HPDE6-E6E7 (cell line): ENCODE data around the gene UBR4.
"Not testable (repeated sequence)": the region's sequence is repeated elsewhere in the genome, so short reads cannot be mapped to it uniquely, and the experiment has no call there.

Experiments
- DNase-seq: peaks from one replicate; pipeline ENCODE4 v3.0.0; 2011; ENCODE audit warnings: missing footprints; ENCODE audit errors: extremely low spot score

The UBR4 gene

DNA sequence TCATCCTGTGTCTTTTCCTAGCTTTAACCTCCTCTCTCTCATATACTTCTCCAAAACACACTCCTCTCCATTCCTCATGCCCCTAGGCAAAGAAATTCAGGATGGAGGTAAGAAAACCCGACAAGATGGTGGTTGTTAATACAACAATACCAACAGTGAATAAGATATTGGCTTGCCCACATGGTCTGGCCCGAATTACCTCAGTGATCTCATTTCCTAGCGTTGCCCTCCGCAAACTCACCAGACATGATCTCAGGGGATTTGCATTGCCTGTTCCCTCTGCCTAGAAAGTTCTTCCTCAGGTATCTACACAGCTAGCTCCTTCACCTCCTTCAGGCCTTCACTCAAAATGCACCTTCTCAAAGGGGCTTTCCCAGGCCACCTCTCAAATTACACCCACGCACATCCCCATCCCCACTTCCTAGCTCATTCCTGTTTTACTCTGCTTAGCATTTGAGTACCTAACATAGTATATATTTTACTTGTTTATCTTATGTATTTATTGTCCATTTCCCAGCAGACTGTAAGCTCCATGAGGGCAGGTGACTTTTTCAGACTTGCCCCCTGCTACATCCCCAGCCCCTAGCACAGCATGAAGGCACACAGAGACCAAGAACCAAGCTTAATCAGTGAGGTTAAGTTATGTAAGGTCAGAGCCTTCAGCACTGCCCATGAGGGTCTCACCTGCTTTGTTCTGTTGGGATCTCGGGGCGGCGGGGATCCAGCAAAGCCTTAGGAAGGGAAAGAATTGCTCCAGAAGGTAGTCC is 10.2 kb upstream of the UBR4 start:
- no peak for DNase-seq

DNA sequence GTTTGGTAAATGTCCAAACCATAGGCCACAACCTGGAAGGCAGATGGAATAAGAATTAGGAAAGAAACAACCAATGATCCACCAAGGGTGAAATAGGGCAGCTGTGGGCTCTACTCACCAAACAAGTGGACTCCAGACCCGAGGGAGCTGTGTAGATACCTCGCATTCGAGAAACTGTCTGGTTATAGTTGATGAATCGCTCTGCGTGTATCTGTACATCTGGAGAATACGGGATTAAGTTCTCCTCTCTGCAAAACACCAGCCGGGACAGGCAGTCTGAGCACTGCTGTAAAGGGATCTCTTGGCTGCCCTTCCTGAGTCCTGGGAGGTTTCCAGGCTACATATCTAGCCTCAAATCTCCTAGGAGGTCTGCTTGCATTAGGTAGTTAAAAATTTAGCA is 9.4 kb upstream of the UBR4 start:
- no peak for DNase-seq

DNA sequence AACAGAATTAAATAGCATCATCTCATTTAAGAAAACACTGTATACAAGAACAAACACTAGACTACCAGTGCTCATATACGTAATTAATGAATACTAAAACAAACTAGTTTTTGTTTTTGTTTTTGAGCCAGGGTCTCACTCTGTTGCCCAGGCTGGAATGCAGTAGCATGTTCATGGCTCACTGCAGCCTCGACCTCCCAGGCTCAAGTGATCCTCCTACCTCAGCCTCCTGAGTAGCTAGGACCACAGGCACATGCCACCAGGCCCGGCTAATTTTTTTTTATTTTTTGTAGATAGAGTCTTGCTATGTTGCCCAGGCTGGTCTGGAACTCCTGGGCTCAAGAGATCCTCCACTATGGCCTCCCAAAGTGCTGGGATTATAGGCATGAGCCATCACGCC is 6.5 kb upstream of the UBR4 start:
- not testable (repeated sequence) for DNase-seq

DNA sequence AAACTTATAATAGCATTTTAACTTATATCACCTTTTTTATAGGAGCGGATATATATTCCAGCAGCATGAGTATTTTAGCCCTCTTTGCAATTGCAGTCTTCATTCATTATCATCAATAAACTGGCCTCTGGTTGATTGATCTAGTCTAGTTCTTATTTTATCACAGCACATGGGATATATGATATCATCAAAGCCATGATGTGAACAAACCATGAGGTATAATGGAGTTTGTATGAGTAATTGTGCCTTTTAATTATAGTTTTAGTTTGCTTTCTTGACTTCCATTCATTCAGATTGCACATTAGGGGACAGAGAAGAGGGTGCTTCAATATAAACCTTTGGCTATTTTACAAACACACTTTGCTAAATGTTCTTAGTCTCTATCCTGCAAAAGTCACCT is 3.5 kb upstream of the UBR4 start:
- DNase-seq, result no peak

DNA sequence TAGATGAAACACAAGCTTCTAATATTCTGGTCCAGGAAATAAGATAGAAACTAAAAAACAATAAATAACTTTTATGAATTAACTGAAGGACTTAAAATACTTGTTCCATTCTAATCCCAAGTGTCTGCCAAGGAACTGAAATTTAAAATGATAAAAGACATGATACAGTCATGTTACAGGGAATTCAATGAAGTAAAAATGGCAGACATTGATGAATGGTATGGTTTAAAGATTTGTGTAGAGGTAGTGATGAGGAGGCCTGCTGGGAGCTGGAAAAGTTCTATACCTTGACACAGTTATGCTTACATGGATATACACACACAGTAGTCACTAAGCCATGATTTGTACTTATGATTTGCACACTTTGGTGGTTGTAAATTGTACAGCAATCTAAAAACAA is 2.1 kb upstream of the UBR4 start:
- DNase-seq, result no peak

DNA sequence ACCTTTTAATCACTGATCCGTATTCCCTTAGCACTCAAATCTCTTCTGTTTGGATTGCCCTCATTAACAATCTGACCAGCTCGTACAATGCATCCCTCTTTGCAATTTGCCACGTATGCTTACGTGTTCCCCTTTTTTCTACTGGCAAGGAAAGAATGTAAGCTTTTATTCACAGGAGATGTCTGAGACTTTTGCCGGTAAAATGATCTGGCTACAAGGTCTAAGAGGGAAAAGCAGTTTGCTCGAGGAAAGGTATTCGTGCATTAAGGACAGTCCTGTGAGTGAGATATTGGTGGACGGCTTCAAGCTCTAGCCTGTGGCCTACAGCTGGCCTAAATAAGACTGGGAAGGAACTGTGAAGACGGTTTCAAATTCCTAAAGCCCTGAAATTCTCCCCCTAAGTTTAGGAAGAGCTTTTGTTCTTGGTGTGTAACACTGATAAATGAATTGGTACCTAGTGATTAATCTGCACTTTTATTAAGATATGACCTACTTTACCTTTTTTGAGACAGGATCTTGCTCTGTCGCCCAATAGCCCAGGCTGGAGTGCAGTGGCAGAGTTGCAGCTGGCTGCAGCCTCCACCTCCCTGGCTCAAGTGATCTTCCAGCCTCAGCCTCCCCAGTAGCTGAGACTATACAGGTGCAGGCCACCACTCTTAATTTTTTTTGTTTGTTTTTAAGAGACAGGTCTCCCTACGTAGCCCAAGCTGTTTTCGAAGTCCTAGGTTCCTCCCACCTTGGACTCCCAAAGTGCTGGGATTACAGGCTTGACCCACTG is 895 bp upstream of the UBR4 start:
- DNase-seq, result no peak

DNA sequence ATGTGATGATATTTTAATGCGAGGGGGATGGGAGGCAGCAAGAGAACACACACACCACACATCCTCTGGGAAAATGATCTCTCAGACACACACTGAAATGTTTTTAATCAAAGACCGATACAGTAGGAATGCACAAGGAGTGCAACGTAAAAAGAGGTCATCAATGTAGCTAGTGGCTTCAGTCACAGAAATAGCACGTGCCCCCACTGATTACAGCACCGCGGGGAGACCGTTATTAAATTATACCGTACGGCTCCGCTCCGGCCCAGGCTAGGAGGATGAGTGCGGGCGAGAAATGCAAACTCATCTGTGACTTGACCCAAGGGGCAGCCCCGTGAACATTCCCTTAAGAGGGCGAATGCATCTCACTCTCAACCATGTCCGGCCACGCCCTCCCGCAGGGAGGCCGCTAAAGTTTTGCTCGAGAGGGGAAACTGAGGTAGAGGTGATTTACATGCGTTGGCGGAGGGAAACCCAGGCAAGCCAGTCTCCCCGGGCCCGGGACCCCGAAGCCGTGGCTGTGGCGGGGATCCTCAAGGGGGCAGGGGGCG is 552 bp downstream of the UBR4 start:
- DNase-seq, result peak; percentile 16

DNA sequence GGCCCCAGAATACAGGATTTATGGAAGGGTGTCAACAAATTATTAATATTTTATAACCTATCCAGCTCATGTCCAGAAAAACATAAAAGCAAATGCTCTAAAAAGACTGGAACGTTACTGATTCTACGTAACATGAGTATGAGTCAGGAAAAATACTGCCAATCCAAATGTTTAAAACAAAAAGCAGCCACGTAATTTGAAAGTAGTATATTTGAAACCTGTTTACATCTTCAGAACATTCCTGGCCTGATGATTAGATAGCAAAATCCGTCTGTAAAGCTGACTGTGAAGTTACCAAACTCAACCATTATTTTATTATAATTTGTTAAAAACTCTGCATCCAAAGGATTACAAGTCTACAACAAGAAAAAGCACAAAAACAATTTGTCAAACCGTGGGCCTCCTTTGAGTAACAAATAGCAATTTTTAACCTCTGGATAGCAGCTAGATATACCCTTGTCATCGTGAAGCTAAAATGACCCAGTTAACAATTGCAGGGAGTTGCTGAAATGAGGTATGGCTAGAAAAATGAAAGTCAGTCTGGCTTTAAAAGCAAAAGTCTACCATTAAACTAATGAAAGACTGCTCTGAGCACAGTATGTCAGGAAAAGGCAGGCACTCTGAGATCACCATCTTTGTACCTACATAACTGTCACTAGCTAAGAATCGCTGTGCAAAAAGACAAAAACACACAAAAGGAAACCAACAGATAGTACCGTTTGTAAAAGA is 1.2 kb downstream of the UBR4 start:
- no peak for DNase-seq

DNA sequence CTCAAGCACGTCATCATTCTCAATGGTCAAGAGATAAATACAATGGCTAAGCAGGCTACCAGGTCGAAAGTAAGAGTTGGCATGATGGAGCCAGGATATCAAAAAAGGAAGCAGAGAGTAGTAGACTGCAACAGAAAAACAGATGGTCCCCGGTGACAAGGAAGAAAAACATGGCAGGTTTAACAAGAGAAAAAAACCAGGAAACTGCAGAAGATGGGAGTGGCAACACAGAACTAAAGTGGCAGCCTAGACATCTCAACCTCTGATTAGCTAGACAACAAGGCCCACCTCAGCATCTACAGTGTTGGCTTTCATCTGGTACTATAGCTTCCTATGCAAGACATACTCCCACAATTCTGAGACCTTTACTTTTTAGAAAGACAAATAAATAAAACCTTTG is 3.1 kb downstream of the UBR4 start:
- DNase-seq, result no peak

DNA sequence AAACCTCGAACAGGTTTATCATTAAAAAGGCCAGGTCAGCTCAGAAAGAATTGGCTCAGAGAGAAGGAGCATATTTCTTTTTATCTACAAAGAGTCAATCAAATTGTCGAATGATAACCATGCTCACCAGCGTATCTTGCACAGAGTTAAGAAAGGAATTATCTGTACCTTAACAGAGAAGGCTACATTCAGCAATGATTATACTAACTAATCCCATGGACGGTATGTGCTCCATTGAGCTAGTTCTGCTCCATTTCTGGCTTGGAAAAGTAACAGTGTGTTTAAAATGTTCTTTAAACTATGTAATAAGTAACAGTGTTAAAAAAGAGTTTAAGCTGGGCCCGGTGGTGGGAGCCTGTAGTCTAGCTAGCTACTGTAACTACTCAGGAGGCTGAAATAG is 4.2 kb downstream of the UBR4 start:
- DNase-seq, result no peak

DNA sequence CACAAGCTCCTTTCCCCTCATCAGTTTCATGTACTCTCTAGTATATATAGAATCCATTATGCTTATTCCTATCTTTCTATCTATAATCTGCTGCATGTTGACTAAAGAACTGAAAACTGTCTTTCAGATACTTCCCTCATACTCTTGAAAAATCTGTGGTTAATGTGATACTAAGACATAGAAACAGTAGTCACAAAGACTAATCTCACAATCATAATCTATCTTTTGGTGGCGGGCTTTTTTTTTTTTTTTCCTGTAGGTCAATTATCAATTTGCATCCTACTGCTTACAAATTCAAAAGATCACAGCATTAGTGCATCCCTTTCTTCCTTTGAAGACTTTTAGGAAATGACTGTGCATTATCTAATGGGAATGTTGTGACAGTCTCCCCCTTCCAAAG is 4.7 kb downstream of the UBR4 start:
- no peak for DNase-seq

DNA sequence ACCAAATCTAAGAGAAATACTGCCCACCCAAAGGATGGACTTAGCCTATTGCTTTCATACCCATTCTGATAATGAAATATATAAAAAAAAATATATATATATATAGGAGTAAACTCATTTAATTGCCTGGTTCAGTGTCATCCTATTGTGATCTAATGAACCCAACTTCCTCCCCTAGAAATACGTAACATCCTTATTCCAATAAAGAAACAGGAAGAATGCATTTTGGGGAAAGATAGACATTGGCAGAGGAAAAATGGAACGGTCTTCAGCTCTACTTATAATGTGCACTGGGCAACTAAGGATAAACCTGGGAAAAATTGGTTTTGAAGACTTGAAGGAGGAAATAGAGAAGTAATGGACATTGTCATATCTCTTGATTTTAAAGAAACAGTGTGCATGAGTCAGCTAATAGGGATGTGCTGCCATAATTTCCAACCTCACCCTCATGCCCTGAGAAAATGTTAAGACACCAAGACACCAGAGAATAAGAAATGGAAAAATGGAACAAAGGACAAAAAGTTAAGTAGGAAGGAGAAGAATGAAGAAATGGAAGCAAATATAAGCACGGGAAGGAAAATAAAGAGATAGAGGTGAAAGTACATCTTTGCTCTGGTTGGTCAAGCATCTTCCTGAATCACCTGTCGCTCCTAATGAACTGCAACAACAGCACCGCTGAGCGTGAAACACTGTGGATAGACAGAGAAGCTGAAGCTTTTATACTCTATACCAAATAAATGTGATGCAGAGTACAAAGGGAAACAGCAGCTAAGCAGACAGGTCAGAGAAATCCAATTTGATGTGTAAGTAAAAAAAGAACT is 5.4 kb downstream of the UBR4 start:
- DNase-seq, result no peak

DNA sequence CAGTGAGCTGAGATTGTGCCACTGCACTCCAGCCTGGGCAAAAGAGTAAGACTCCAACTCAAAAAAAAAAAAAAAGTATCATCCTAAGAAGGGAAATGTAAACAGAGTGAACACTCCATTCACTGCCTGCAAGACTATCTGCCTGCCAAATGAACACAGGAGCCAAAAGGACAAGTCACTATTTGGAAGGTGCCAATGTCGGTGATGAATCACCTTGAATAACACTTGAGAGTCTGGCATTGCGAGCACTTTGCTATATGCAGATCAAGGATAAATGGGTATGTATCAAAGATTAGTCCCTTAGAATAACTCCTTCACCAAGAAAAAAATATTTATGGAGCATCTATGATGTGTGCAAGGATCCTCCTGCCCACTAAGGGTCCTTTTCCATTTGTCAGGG is 6.6 kb downstream of the UBR4 start:
- peak; percentile 16 for DNase-seq

DNA sequence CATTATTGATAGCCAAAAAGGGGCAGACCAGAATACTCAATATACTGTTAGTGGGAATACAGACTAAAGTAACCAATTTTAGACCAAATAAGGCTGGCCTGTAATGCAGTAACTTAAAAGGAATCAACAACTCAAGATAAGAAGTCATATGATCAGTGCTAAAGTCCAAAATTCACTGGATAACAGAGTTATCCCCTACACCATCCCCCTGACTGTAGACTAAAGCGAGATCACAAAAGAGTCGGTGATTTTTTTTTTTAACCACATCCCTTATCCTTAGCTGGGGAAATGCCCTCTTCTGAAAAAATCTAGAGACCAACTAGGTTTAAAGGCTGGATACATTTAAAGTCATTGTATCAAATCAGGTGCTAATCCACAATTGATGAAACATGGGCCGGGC is 7.7 kb downstream of the UBR4 start:
- no peak for DNase-seq

DNA sequence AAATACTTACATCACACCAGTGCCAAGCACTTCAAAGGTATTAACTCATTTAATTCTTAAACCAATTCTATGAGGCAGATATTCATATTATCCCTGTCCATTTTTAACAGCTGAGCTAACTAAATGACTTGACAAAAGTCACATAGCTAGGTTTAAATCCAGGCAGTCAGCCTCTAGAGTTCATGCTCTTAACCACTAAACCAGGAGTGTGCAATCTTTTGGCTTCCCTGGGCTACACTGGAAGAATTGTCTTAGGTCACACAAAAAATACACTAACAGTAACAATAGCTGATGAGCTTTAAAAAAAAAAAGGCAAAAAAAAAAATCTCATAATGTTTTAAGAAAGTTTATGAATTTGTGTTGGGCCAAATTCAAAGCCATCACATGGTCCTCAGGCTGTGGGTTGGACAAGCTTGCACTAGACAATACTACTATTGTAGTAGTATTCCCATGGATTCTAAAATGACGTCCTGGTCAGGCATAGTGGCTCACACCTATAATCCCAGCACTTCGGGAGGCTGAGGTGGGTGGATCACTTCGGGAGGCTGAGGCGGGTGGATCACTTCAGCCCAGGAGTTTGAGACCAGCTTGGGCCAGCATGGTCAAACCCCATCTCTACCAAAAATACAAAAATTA is 10.0 kb downstream of the UBR4 start:
- DNase-seq, result no peak

DNA sequence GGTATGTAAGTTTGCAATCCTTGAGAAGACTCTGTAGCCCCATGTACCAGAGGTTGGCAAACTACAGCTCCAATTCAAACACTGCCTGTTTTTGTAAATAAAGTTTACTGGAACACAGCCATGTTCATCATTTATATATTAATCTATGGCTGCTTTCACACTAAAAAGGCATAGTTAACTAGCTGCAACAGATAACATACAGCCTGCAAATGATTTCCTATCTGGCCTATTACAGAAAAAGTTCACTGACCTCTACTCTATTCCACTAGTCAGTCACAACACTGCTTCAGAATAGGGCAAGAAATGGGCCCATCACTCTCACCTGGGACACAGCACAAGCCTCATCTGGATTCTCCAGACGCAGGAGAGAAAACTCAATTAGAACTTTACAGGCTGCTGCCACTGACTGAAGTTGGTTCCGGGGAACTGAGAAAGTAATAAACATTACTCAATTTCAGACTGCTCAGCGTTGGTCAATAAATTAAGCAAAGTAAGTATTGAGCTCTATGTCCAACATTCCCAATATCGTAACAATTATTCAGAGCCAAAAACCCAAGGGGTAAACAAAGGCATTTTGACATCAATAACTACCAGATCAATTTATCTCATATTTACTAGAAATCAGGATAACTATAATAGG is 10.6 kb downstream of the UBR4 start:
- DNase-seq, result no peak

DNA sequence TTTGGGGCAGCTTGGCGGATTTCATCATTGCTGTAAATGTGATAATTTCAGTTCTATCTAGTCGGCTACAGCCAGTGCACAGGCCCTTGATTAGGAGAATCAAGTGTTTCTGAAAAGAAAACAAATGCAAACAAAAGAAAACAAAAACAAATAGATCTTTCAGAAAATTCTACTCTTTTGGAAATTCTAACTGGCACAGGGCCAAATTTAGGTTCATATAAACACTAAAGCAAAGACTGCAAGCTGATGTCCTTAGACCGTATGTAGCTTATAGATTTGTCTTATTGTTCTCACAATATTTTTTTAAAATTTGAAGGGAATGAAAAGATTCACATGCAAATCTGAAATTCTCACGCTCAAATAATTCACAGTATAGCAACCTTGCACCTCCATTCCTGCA is 11.2 kb downstream of the UBR4 start:
- DNase-seq, result no peak

DNA sequence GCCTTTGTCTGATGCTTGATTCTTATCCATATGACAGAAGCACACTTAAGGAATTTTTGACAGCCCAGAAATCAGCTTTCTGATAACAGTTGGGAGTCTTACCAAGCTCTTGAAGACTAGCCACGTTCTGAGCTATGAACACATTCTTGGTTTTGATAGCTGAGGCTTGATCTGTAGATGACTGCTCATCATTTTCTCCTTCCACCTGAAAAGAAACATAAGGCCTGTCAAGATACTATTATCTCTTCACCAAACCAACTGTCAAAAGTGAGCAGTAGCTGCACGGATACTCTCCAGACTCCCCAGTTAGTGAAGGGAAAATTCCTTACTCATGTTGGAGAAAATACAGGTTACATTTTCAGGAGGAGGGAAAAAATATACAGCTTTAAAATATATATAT is 12.2 kb downstream of the UBR4 start:
- DNase-seq, result no peak

DNA sequence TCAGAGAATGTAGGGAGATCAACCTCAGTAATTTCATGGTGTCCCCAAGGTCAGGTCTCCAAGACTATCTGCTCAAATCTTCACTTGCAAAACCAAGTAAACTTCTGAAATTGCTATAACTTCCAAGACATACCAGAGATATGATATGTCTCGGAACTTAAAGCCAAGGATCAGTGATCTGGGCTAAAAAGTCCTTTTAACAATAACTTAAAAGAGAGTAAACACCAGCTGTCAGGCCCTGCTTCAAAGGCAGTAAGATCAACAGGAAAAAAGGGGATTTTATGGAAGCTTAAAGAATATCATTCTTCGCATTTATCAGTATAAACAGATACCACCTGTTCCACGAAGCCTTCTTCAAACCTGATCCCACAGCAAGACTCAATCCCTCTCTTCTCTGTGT is 13.7 kb downstream of the UBR4 start:
- no peak for DNase-seq

DNA sequence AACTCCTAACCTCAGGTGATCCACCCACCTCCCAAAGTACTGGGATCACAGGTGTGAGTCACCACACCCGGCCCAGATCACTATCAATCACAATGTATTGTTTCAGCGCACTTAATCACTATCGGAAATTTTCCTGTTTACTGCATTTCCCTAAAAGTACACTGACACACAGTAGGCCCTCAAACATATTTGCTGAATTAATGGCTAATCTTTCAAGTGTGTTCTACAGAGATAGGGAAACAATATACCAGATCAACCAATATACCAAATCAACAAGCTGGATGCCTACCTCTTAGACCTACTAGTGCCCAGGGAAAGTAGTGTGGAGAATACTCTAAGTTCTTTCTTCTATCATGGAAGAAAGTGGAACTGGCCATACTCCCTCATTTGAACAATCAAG is 17.1 kb downstream of the UBR4 start:
- DNase-seq, result no peak

DNA sequence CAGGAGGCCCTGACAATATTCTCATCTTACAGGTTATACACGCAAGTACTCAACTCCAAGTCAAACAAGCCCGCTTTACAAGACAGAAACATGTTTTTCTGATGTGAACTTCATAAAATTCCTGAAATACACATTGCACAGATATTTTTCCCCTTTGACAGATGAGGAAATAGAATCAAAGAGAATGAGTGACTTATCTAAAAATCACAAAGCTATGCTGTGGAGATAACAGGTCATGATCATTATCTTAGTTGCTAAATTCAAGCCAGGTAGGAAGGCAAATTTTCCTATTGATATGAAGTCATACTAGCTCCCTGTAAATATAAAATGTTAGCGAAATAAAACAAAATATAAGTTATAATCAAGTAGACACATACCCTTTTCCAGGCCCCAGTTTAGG is 18.3 kb downstream of the UBR4 start:
- no peak for DNase-seq
